ENCODE measurements around the gene KDM1B. TPM values are rescaled to one million over a fixed set of nuclear protein-coding genes. Genes with fewer than 3 reads are reported as not detected.

KDM1B gene
- total RNA-seq, 1 donor from 2014 or later, result 19.6 TPM

DNA sequence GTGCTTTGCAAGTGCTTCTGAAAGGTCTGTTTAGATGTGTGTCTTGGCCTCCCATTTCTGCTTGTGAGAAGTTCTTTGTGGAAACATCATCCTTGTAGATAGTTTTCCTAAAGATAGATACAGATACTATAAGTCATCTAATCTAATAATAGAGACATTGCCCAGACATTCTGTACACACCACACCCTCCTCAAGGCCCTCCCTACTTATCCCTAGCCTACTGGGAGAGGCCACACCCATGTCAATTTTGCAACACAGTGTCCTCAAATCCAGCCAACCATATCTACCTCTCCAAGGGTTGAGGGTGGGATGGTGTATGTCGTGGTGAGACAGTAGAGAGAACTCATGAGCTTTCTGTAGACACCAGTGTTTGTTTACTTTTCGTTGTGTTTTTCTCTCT is 6.2 kb downstream of the KDM1B start:
- TF ChIP-seq, protein P1, sequence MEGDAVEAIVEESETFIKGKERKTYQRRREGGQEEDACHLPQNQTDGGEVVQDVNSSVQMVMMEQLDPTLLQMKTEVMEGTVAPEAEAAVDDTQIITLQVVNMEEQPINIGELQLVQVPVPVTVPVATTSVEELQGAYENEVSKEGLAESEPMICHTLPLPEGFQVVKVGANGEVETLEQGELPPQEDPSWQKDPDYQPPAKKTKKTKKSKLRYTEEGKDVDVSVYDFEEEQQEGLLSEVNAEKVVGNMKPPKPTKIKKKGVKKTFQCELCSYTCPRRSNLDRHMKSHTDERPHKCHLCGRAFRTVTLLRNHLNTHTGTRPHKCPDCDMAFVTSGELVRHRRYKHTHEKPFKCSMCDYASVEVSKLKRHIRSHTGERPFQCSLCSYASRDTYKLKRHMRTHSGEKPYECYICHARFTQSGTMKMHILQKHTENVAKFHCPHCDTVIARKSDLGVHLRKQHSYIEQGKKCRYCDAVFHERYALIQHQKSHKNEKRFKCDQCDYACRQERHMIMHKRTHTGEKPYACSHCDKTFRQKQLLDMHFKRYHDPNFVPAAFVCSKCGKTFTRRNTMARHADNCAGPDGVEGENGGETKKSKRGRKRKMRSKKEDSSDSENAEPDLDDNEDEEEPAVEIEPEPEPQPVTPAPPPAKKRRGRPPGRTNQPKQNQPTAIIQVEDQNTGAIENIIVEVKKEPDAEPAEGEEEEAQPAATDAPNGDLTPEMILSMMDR (IDR thresholded peaks at IDR 0.05), result no peak
- intact Hi-C loops (cut with DNase I), result no loop called here
- H3K9me3 ChIP-seq, result no peaks in the 10 kb centered on the region
- no peak overlapping the region for H3K4me3 ChIP-seq
- H3K27me3 ChIP-seq, result no peaks in the 10 kb centered on the region
- peaks cover under 1% of the 10 kb centered on the region for H3K4me1 ChIP-seq
- no peak overlapping the region for H3K27ac ChIP-seq
- no peak for DNase-seq
- ATAC-seq, result peak; percentile 36
- peaks cover 51% of the 10 kb centered on the region for H3K36me3 ChIP-seq

DNA sequence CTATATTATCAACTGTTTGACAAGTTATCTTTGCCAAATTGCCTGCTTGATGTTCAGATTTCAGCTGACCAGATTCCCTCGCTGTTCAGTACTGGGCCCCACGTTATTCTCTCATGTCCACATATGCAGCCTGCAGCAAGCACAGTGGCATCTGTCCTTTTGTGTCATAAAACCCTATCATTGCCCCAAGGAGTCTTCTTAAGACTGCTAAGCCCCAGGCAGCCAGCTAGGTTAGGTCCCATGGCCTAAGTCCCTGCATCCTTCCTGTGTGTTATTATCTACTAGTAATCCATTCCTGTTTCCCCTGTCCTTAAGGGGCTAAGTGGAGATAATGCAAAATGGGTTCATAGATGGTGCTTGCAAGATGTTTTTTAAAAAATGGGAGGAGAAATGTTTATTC is 7.2 kb downstream of the KDM1B start:
- Histone ChIP-seq H3K27me3 (no peaks in the 10 kb centered on the region), H3K36me3 (peaks cover 61% of the 10 kb centered on the region), H3K9me3 (no peaks in the 10 kb centered on the region), H3K4me3 (no peak overlapping the region), H3K4me1 (no peaks in the 10 kb centered on the region), H3K27ac (no peak overlapping the region)
- TF ChIP-seq, protein P1 (IDR thresholded peaks at IDR 0.05), result no peak
- DNase-seq (no peak), ATAC-seq (no peak)
- intact Hi-C loops (cut with DNase I), result no loop called here

DNA sequence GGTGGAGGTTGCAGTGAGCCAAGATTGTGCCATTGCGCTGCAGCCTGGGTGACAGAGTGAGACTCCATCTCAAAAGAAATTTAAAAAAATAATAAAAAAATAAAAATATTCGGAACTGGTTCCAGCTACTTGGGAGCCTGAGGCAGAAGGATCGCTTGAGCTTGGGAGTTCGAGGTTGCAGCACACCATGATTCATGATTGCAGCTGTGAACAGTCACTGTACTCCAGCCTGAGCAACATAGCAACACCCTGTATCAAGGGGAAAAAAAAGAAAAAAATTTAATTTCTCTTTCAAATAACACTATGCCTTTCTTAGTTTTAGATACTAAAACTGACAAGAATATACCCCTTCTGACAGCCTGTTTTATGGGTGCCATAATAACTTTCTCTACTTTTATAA is 10.5 kb downstream of the KDM1B start:
- intact Hi-C loops (cut with DNase I), result no loop called here
- H3K27me3 ChIP-seq, result no peaks in the 10 kb centered on the region
- no peak overlapping the region for H3K27ac ChIP-seq
- no peaks in the 10 kb centered on the region for H3K4me1 ChIP-seq
- ATAC-seq (no peak), DNase-seq (no peak)
- TF ChIP-seq, protein P1 (IDR thresholded peaks at IDR 0.05), result no peak
- peaks cover 73% of the 10 kb centered on the region for H3K36me3 ChIP-seq
- no peak overlapping the region for H3K4me3 ChIP-seq
- peaks cover 5% of the 10 kb centered on the region for H3K9me3 ChIP-seq

DNA sequence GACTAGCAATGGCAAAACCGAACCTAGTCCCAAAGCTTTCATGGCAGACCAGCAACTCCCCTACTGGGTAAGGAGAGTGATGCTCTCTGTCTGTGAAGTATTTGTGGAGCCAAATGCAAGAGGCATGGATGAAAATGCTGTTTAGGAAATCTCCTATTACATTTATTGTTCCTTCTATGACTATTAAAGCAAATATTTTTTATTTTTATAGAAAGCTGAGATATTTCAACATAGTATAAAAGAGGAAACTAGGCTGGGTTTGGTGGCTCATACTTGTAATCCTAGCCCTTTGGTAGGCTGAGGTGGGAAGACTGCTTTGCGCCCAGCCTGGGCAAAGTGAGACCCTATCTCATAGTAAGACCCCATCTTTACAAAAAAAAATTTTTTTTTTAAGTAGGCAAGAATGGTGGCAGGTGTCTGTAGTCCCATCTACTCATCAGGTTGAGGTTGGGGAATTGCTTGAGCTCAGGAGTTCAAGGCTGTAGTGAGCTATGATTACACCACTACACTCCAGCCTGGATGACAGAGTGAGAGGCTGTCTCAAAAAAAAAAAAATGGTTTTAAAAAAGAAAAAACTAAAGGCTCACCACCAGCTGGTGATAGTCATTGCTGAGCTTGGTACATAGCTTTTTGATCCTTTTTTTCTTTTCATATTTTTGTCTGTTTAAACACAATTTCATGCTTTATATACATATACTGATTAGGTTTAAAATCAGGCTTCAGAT is 11.3 kb downstream of the KDM1B start:
- H3K27me3 ChIP-seq, result no peaks in the 10 kb centered on the region
- no peak overlapping the region for H3K4me3 ChIP-seq
- TF ChIP-seq, protein P1 (IDR thresholded peaks at IDR 0.05), result no peak
- H3K36me3 ChIP-seq, result peaks cover 70% of the 10 kb centered on the region
- H3K4me1 ChIP-seq, result no peaks in the 10 kb centered on the region
- intact Hi-C loops (cut with DNase I), result no loop called here
- H3K9me3 ChIP-seq, result peaks cover 5% of the 10 kb centered on the region
- no peak for DNase-seq
- H3K27ac ChIP-seq, result no peak overlapping the region
- ATAC-seq, result peak; percentile 68

DNA sequence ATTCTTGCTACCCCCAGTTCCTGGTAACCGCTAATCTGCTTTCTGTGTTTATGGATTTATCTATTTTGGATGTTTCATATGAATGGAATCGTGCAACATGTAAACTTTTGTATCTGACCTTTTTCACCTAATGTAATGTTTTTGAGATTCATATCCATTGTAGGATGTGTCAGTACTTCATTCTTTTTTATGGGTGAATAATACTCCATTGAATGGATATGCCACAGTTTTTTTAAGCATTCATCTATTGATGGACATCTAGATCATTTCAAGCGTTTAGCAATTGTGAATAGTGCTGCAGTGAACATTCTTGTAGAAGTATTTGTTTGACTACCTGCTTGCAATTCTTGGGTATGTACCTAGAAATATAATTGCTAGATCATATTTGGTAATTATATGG is 13.0 kb downstream of the KDM1B start:
- peaks cover 5% of the 10 kb centered on the region for H3K9me3 ChIP-seq
- H3K27me3 ChIP-seq, result no peaks in the 10 kb centered on the region
- no peak overlapping the region for H3K27ac ChIP-seq
- no peak for ATAC-seq
- no peak for DNase-seq
- no peaks in the 10 kb centered on the region for H3K4me1 ChIP-seq
- intact Hi-C loops (cut with DNase I), result no loop called here
- H3K4me3 ChIP-seq, result no peak overlapping the region
- H3K36me3 ChIP-seq, result peaks cover 54% of the 10 kb centered on the region
- TF ChIP-seq, protein P1 (IDR thresholded peaks at IDR 0.05), result no peak
